Measurements from ENCODE around the gene PLPPR1. TPM values are rescaled to one million over a fixed set of nuclear protein-coding genes. Genes with fewer than 3 reads are reported as not detected.

PLPPR1 gene
- total and polyA plus RNA-seq, 2 experiments from 2014 or later: 1.3 to 3.7 TPM

DNA sequence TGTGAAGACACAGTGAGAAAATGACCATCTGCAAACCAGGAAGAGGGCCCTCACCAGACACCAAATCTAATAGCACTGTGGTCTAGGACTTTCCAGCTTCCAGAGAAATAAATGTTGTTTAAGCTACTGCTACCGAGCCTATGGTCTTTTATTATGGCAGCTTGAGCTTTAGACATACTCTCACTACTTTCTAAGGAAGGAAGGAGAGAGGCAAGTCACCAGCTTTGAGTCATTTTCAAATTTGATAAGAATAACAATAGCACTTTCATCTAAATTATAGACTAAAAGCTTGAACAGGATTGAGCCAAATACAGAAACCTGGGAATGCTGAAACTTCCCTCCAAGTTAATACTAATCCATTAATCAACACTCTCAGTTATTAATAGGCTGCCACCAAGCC, 64.4 kb downstream of the PLPPR1 start:
- Histone ChIP-seq H3K9me2 (ENCODE audit: insufficient read depth) (0 out of 2 replicates have a peak, but pooled peaks cover 5% of the 10 kb centered on the region), H3K27ac (ENCODE audit: low read depth) (no peak overlapping the region), H3K79me2 (replicated peaks; ENCODE audit: insufficient read depth) (no peaks in the 10 kb centered on the region), H3K4me1 (ENCODE audit: insufficient read depth) (peaks cover 29% of the 10 kb centered on the region), H3F3A (replicated peaks; ENCODE audit: low read depth) (no peaks in the 10 kb centered on the region), H2AFZ (no peak overlapping the region), H3K27me3 (ENCODE audit: insufficient read depth) (no peaks in the 10 kb centered on the region), H4K20me1 (replicated peaks; ENCODE audit: insufficient read depth) (no peaks in the 10 kb centered on the region), H3K4me3 (no peak overlapping the region), H3K4me2 (no peak overlapping the region), H3K36me3 (ENCODE audit: insufficient read depth) (no peaks in the 10 kb centered on the region)
- Mint-ChIP-seq H3K27me3 (ENCODE audit: insufficient read depth, low read depth, poor library complexity) (no peaks in the 10 kb centered on the region), H3K27ac (no peak overlapping the region), H3K9me3 (no peaks in the 10 kb centered on the region), H3K4me1 (peaks cover 36% of the 10 kb centered on the region), H3K4me3 (no peak overlapping the region), H3K36me3 (ENCODE audit: low read depth) (no peaks in the 10 kb centered on the region)
- no peak for ATAC-seq
- TF ChIP-seq CREB1 (CRISPR knock-in tag; IDR thresholded peaks at IDR 0.05; ENCODE audit: low read depth) (no peak), JUNB (IDR thresholded peaks at IDR 0.05; ENCODE audit: unreplicated experiment) (no peak)
- no peak for DNase-seq (ENCODE audit: low spot score)

DNA sequence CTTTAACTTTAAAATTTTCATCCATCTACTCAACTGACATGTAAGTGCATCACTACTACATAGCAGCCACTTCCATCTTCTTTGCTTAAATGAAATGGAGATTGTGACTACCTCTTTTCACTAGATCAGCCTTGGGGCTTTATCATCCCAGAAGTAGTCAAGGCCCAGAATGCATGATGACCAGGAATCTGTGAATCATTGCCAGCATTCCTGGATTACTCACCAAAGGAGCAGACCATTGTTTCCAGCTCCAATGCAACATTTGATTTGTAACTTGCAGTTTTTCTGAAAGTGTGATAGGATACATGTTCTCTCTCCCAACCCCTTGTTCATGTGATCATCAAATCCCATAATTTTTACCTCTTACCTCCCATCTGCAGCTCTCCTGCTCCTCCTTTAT, 65.1 kb downstream of the PLPPR1 start:
- no peaks in the 10 kb centered on the region for H3K27me3 ChIP-seq (ENCODE audit: insufficient read depth)
- Mint-ChIP-seq H3K27ac (no peak overlapping the region), H3K4me3 (no peak overlapping the region), H3K27me3 (ENCODE audit: insufficient read depth, low read depth, poor library complexity) (peaks cover 2% of the 10 kb centered on the region), H3K36me3 (ENCODE audit: low read depth) (no peaks in the 10 kb centered on the region), H3K4me1 (peaks cover 38% of the 10 kb centered on the region), H3K9me3 (no peaks in the 10 kb centered on the region)
- 0 out of 2 replicates have a peak, but pooled peaks cover 9% of the 10 kb centered on the region for H3K9me2 ChIP-seq (ENCODE audit: insufficient read depth)
- TF ChIP-seq NANOG (IDR thresholded peaks at IDR 0.05; ENCODE audit: borderline replicate concordance): no peak
- TF ChIP-seq, protein P1, sequence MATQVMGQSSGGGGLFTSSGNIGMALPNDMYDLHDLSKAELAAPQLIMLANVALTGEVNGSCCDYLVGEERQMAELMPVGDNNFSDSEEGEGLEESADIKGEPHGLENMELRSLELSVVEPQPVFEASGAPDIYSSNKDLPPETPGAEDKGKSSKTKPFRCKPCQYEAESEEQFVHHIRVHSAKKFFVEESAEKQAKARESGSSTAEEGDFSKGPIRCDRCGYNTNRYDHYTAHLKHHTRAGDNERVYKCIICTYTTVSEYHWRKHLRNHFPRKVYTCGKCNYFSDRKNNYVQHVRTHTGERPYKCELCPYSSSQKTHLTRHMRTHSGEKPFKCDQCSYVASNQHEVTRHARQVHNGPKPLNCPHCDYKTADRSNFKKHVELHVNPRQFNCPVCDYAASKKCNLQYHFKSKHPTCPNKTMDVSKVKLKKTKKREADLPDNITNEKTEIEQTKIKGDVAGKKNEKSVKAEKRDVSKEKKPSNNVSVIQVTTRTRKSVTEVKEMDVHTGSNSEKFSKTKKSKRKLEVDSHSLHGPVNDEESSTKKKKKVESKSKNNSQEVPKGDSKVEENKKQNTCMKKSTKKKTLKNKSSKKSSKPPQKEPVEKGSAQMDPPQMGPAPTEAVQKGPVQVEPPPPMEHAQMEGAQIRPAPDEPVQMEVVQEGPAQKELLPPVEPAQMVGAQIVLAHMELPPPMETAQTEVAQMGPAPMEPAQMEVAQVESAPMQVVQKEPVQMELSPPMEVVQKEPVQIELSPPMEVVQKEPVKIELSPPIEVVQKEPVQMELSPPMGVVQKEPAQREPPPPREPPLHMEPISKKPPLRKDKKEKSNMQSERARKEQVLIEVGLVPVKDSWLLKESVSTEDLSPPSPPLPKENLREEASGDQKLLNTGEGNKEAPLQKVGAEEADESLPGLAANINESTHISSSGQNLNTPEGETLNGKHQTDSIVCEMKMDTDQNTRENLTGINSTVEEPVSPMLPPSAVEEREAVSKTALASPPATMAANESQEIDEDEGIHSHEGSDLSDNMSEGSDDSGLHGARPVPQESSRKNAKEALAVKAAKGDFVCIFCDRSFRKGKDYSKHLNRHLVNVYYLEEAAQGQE (IDR thresholded peaks at IDR 0.05; ENCODE audit: unreplicated experiment): no peak
- no peak for TF ChIP-seq EZH2phosphoT487 (IDR thresholded peaks at IDR 0.05; ENCODE audit: unreplicated experiment)
- TF ChIP-seq EZH2 (IDR thresholded peaks at IDR 0.05; ENCODE audit: low read depth, unreplicated experiment): no peak
- TF ChIP-seq, protein P2, sequence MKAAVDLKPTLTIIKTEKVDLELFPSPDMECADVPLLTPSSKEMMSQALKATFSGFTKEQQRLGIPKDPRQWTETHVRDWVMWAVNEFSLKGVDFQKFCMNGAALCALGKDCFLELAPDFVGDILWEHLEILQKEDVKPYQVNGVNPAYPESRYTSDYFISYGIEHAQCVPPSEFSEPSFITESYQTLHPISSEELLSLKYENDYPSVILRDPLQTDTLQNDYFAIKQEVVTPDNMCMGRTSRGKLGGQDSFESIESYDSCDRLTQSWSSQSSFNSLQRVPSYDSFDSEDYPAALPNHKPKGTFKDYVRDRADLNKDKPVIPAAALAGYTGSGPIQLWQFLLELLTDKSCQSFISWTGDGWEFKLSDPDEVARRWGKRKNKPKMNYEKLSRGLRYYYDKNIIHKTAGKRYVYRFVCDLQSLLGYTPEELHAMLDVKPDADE (IDR thresholded peaks at IDR 0.05): no peak
- no peaks in the 10 kb centered on the region for H3F3A ChIP-seq (replicated peaks; ENCODE audit: low read depth)
- H3K27ac ChIP-seq (ENCODE audit: low read depth): no peak overlapping the region
- ATAC-seq: no peak
- H3K79me2 ChIP-seq (replicated peaks; ENCODE audit: insufficient read depth): no peaks in the 10 kb centered on the region
- H2AFZ ChIP-seq: no peak overlapping the region
- H3K4me2 ChIP-seq: no peak overlapping the region
- peaks cover 28% of the 10 kb centered on the region for H3K4me1 ChIP-seq (ENCODE audit: insufficient read depth)
- no peak for DNase-seq (ENCODE audit: low spot score)
- H3K36me3 ChIP-seq (ENCODE audit: insufficient read depth): no peaks in the 10 kb centered on the region
- H4K20me1 ChIP-seq (replicated peaks; ENCODE audit: insufficient read depth): no peaks in the 10 kb centered on the region
- H3K4me3 ChIP-seq: no peak overlapping the region

All from GM23338 (cell line).